Neural cell (in vitro differentiated cells): ENCODE measurements around the gene PDPK1. TPM values are rescaled to one million over a fixed set of nuclear protein-coding genes. Genes with fewer than 3 reads are reported as not detected.
"Not testable (repeated sequence)": the region's sequence is repeated elsewhere in the genome, so short reads cannot be mapped to it uniquely, and the experiment has no call there.

Source experiments
- H2AFZ ChIP-seq: fragments of 200-600, 300-800 bp; sonication (generic), shearing (Covaris generic); 2 replicates; pipeline ENCODE4 v1.6.0; 2014; ENCODE audit warnings: low read depth, mild to moderate bottlenecking, antibody characterized with exemption, low read length, moderate library complexity
- H3F3A ChIP-seq: fragments of 200-600 bp; shearing (Covaris generic); 2 replicates; pipeline ENCODE4 v1.6.1; 2016; ENCODE audit warnings: mild to moderate bottlenecking, moderate library complexity, mixed read lengths, antibody characterized with exemption, low read length; ENCODE audit not compliant: insufficient read depth, poor library complexity, severe bottlenecking
- H3K27ac ChIP-seq: fragments of 200-600, 300-800 bp; sonication (generic), shearing (Covaris generic); 2 replicates; pipeline ENCODE4 v1.5.1; 2014; ENCODE audit warnings: mild to moderate bottlenecking, low read length, moderate library complexity
- H3K27me3 ChIP-seq: fragments of 300-800, 200-600 bp; sonication (generic), shearing (Covaris generic); 2 replicates; pipeline ENCODE4 v1.6.0; 2014; ENCODE audit warnings: mild to moderate bottlenecking, low read depth, low read length, moderate library complexity; ENCODE audit not compliant: insufficient read depth
- H3K36me3 ChIP-seq: fragments of 300-800, 200-600 bp; sonication (generic), shearing (Covaris generic); 2 replicates; pipeline ENCODE4 v1.5.1; 2014; ENCODE audit warnings: mild to moderate bottlenecking, antibody characterized with exemption, low read length, moderate library complexity; ENCODE audit not compliant: insufficient read depth
- H3K4me2 ChIP-seq: fragments of 300-800, 200-600 bp; sonication (generic), shearing (Covaris generic); 2 replicates; pipeline ENCODE4 v1.6.0; 2014; ENCODE audit warnings: mild to moderate bottlenecking, low read length
- H3K4me3 ChIP-seq: fragments of 300-800, 200-600 bp; sonication (generic), shearing (Covaris generic); 2 replicates; pipeline ENCODE4 v1.5.1; 2014; ENCODE audit warnings: mild to moderate bottlenecking, low read length, moderate library complexity
- H3K79me2 ChIP-seq: fragments of 200-600 bp; shearing (Covaris generic); replicated peaks from 2 replicates; pipeline ENCODE4 v1.6.0; 2014; ENCODE audit warnings: mild to moderate bottlenecking, low read length, moderate library complexity; ENCODE audit not compliant: insufficient read depth
- H3K9ac ChIP-seq: fragments of 300-800, 200-600 bp; sonication (generic), shearing (Covaris generic); 2 replicates; pipeline ENCODE4 v1.6.1; 2016; ENCODE audit warnings: mild to moderate bottlenecking, low read length, mixed read lengths
- H3K9me2 ChIP-seq: fragments of 200-600 bp; shearing (Covaris generic); 2 replicates; pipeline ENCODE4 v1.6.1; 2016; ENCODE audit warnings: mild to moderate bottlenecking, low read length, mixed read lengths; ENCODE audit not compliant: insufficient read depth
- H3K9me3 ChIP-seq: fragments of 200-600, 300-800 bp; sonication (generic), shearing (Covaris generic); 2 replicates; pipeline ENCODE4 v1.6.1; 2016; ENCODE audit warnings: mild to moderate bottlenecking, mixed run types, low read length, moderate library complexity, mixed read lengths
- H4K20me1 ChIP-seq: fragments of 200-600 bp; shearing (Covaris generic); 2 replicates; pipeline ENCODE4 v1.6.1; 2016; ENCODE audit warnings: mild to moderate bottlenecking, mixed run types; ENCODE audit not compliant: insufficient read depth
- CTCF ChIP-seq: fragments of 450-650 bp; IDR thresholded peaks from 2 replicates; pipeline ENCODE4 v1.5.1; 2014; ENCODE audit warnings: antibody characterized with exemption, mild to moderate bottlenecking, moderate library complexity; ENCODE audit not compliant: poor library complexity, severe bottlenecking
- EP300 ChIP-seq: fragments of 450-650 bp; conservative IDR thresholded peaks from 2 replicates; pipeline ENCODE4 v1.6.1; 2014; ENCODE audit warnings: antibody characterized with exemption, mild to moderate bottlenecking, moderate library complexity; ENCODE audit not compliant: poor library complexity, severe bottlenecking
- EZH2 ChIP-seq: fragments of 200-600, 300-800 bp; shearing (Covaris generic), sonication (generic); IDR thresholded peaks from 2 replicates; pipeline ENCODE4 v1.6.1; 2014; ENCODE audit warnings: antibody characterized with exemption, low read length, borderline replicate concordance, mild to moderate bottlenecking; ENCODE audit not compliant: insufficient read depth, poor library complexity, severe bottlenecking
- MXI1 ChIP-seq: fragments of 450-650 bp; conservative IDR thresholded peaks from 2 replicates; pipeline ENCODE4 v1.6.1; 2014; ENCODE audit warnings: antibody characterized with exemption, mild to moderate bottlenecking; ENCODE audit not compliant: poor library complexity, severe bottlenecking
- POLR2AphosphoS5 ChIP-seq: IDR thresholded peaks from 2 replicates; pipeline ENCODE4 v1.6.1; 2012
- RAD21 ChIP-seq: fragments of 450-650 bp; conservative IDR thresholded peaks from 2 replicates; pipeline ENCODE4 v1.6.1; 2014; ENCODE audit warnings: antibody characterized with exemption, mild to moderate bottlenecking, moderate library complexity
- SMC3 ChIP-seq: fragments of 450-650 bp; conservative IDR thresholded peaks from 2 replicates; pipeline ENCODE4 v1.6.1; 2014; ENCODE audit warnings: antibody characterized with exemption, mild to moderate bottlenecking, moderate library complexity; ENCODE audit not compliant: poor library complexity
- TAF1 ChIP-seq: IDR thresholded peaks from 2 replicates; pipeline ENCODE4 v1.6.1; 2012; ENCODE audit warnings: low read depth
- polyA plus RNA-seq: library from polyadenylated mRNA; depleted of rRNA; stranded (reverse); fragments of >200 nt; gene quantifications from 2 replicates; pipeline ENCODE4 v1.2.3, GENCODE V29; 2014
- TF ChIP-seq, protein P1 (sequence below): IDR thresholded peaks from 2 replicates; pipeline ENCODE4 v1.6.1; 2012; ENCODE audit warnings: borderline replicate concordance

Gene PDPK1
- polyA plus RNA-seq, 1 donor from 2014 or later: 18.6 TPM

GRCh38 chr16:2532494-2533141 lies 5.2 kb upstream of the PDPK1 start:
- H3K36me3 ChIP-seq: no peaks in the 10 kb centered on the region
- no peaks in the 10 kb centered on the region for H3F3A ChIP-seq
- peak overlapping the region; percentile 79 for H3K27ac ChIP-seq
- H3K9me2 ChIP-seq: no peaks in the 10 kb centered on the region
- no peak for TF ChIP-seq SMC3
- TF ChIP-seq, protein P1, sequence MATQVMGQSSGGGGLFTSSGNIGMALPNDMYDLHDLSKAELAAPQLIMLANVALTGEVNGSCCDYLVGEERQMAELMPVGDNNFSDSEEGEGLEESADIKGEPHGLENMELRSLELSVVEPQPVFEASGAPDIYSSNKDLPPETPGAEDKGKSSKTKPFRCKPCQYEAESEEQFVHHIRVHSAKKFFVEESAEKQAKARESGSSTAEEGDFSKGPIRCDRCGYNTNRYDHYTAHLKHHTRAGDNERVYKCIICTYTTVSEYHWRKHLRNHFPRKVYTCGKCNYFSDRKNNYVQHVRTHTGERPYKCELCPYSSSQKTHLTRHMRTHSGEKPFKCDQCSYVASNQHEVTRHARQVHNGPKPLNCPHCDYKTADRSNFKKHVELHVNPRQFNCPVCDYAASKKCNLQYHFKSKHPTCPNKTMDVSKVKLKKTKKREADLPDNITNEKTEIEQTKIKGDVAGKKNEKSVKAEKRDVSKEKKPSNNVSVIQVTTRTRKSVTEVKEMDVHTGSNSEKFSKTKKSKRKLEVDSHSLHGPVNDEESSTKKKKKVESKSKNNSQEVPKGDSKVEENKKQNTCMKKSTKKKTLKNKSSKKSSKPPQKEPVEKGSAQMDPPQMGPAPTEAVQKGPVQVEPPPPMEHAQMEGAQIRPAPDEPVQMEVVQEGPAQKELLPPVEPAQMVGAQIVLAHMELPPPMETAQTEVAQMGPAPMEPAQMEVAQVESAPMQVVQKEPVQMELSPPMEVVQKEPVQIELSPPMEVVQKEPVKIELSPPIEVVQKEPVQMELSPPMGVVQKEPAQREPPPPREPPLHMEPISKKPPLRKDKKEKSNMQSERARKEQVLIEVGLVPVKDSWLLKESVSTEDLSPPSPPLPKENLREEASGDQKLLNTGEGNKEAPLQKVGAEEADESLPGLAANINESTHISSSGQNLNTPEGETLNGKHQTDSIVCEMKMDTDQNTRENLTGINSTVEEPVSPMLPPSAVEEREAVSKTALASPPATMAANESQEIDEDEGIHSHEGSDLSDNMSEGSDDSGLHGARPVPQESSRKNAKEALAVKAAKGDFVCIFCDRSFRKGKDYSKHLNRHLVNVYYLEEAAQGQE: peak; percentile 24
- H3K27me3 ChIP-seq: no peaks in the 10 kb centered on the region
- H4K20me1 ChIP-seq: no peaks in the 10 kb centered on the region
- H3K79me2 ChIP-seq: no peaks in the 10 kb centered on the region
- peak overlapping the region; percentile 78 for H3K4me3 ChIP-seq
- no peaks in the 10 kb centered on the region for H3K9me3 ChIP-seq
- peak overlapping the region; percentile 92 for H3K4me2 ChIP-seq
- peak overlapping the region; percentile 88 for H3K9ac ChIP-seq
- peak overlapping the region; percentile 87 for H2AFZ ChIP-seq

- Histone ChIP-seq H3K27ac (peak overlapping the region; percentile 79), H3K4me3 (peak overlapping the region; percentile 78)
- not testable (repeated sequence) for H3K79me2 ChIP-seq, H3K9me2 ChIP-seq, H3F3A ChIP-seq, H4K20me1 ChIP-seq, H3K9ac ChIP-seq, H3K4me2 ChIP-seq, H3K9me3 ChIP-seq, H3K36me3 ChIP-seq, H3K27me3 ChIP-seq, H2AFZ ChIP-seq
These were observed 4.6 kb upstream of the PDPK1 start for GRCh38 chr16:2533142-2533755.

GRCh38 chr16:2533912-2534311 lies 3.9 kb upstream of the PDPK1 start:
- Histone ChIP-seq H3K79me2 (peaks cover 4% of the 10 kb centered on the region), H2AFZ (no peak overlapping the region), H4K20me1 (no peaks in the 10 kb centered on the region), H3K4me2 (no peak overlapping the region), H3K9ac (no peak overlapping the region), H3F3A (no peaks in the 10 kb centered on the region), H3K9me2 (no peaks in the 10 kb centered on the region), H3K36me3 (no peaks in the 10 kb centered on the region), H3K4me3 (no peak overlapping the region), H3K9me3 (no peaks in the 10 kb centered on the region), H3K27ac (no peak overlapping the region), H3K27me3 (no peaks in the 10 kb centered on the region)
- TF ChIP-seq TAF1 (no peak), SMC3 (no peak), POLR2AphosphoS5 (no peak), EP300 (no peak), MXI1 (no peak), EZH2 (no peak), RAD21 (no peak), CTCF (no peak)
- TF ChIP-seq, protein P1: no peak

- H3K9me2 ChIP-seq, H2AFZ ChIP-seq, H3F3A ChIP-seq, H3K4me3 ChIP-seq, H3K27ac ChIP-seq, H3K36me3 ChIP-seq, H3K4me2 ChIP-seq, H3K27me3 ChIP-seq, H3K79me2 ChIP-seq, H3K9me3 ChIP-seq, H4K20me1 ChIP-seq, H3K9ac ChIP-seq: not testable (repeated sequence)
These were observed 3.5 kb upstream of the PDPK1 start for GRCh38 chr16:2534335-2534734.
